ENCODE results near the gene PFAS.
A peak's percentile ranks its signal among the peaks of the same experiment; 100 is the strongest.
"Not testable (repeated sequence)": the region's sequence is repeated elsewhere in the genome, so short reads cannot be mapped to it uniquely, and the experiment has no call there.

PFAS gene, protein sequence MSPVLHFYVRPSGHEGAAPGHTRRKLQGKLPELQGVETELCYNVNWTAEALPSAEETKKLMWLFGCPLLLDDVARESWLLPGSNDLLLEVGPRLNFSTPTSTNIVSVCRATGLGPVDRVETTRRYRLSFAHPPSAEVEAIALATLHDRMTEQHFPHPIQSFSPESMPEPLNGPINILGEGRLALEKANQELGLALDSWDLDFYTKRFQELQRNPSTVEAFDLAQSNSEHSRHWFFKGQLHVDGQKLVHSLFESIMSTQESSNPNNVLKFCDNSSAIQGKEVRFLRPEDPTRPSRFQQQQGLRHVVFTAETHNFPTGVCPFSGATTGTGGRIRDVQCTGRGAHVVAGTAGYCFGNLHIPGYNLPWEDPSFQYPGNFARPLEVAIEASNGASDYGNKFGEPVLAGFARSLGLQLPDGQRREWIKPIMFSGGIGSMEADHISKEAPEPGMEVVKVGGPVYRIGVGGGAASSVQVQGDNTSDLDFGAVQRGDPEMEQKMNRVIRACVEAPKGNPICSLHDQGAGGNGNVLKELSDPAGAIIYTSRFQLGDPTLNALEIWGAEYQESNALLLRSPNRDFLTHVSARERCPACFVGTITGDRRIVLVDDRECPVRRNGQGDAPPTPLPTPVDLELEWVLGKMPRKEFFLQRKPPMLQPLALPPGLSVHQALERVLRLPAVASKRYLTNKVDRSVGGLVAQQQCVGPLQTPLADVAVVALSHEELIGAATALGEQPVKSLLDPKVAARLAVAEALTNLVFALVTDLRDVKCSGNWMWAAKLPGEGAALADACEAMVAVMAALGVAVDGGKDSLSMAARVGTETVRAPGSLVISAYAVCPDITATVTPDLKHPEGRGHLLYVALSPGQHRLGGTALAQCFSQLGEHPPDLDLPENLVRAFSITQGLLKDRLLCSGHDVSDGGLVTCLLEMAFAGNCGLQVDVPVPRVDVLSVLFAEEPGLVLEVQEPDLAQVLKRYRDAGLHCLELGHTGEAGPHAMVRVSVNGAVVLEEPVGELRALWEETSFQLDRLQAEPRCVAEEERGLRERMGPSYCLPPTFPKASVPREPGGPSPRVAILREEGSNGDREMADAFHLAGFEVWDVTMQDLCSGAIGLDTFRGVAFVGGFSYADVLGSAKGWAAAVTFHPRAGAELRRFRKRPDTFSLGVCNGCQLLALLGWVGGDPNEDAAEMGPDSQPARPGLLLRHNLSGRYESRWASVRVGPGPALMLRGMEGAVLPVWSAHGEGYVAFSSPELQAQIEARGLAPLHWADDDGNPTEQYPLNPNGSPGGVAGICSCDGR (N-terminal part only)

GRCh38 chr17:8248751-8249607 lies at the start of gene PFAS:
Gene PFAS, plus strand, starts transcription at chr17:8249289. Its CDS starts 4,649 bp downstream, at chr17:8253938.
- peak; percentile 81 for DNase-seq

DNA sequence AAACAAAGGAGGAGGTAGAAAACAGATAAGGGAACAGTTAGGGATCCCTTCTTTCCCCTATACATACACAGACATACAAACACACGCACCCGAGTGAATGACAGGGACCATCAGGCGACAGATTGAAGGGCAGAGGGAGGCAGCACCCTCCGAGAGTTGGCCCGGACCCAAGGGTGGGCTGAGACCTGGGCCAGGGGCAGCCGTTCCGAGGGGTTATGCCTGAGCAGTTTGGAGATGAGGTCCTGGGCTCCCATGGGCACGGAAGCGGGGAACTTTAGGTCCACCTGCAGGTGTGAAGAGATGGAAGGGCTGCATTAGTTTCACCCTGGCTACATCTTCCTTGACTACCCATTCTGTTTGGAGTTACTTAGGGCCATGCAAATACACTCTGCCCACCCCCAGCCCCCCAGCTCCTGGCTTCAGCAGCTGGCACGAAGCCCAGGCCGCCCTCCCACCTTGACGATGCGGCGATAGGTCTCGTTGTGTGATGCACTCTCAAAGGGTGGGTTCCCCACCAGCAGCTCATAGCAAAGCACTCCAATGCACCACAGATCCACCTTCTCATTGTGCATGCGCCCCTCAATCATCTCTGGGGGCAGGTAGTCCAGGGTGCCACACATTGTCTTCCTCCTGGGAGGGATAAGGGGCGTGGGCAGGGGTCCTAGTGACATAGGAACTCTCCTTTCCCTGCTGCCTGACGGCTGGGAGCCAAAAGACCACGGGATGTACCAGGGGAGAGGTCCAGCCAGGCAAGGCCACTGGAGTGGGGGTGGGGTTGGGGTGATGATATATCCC lies 44.1 kb upstream of the PFAS start:
- DNase-seq = no peak

GRCh38 chr17:8206536-8206935 lies 42.6 kb upstream of the PFAS start:
- DNase-seq = no peak

- DNase-seq = peak; percentile 92
These were observed 39.0 kb upstream of the PFAS start, which contains the start of gene AURKB for GRCh38 chr17:8209907-8210760. Gene AURKB, minus strand, starts transcription at chr17:8210575. Its CDS starts 351 bp downstream, at chr17:8210224.

- no peak for DNase-seq
These were observed 38.2 kb upstream of the PFAS start for GRCh38 chr17:8210761-8211458.

GRCh38 chr17:8212312-8213180 lies 36.5 kb upstream of the PFAS start:
- DNase-seq = no peak

GRCh38 chr17:8214000-8214399 lies 35.1 kb upstream of the PFAS start:
- not testable (repeated sequence) for DNase-seq

GRCh38 chr17:8220783-8221662 lies 28.1 kb upstream of the PFAS start:
- peak; percentile 64 for DNase-seq

GRCh38 chr17:8221663-8222379 lies 27.3 kb upstream of the PFAS start:
- peak; percentile 58 for DNase-seq

GRCh38 chr17:8222380-8222629 lies 26.8 kb upstream of the PFAS start:
- no peak for DNase-seq

- DNase-seq = peak; percentile 74
These were observed 26.3 kb upstream of the PFAS start for GRCh38 chr17:8222630-8223355.

DNA sequence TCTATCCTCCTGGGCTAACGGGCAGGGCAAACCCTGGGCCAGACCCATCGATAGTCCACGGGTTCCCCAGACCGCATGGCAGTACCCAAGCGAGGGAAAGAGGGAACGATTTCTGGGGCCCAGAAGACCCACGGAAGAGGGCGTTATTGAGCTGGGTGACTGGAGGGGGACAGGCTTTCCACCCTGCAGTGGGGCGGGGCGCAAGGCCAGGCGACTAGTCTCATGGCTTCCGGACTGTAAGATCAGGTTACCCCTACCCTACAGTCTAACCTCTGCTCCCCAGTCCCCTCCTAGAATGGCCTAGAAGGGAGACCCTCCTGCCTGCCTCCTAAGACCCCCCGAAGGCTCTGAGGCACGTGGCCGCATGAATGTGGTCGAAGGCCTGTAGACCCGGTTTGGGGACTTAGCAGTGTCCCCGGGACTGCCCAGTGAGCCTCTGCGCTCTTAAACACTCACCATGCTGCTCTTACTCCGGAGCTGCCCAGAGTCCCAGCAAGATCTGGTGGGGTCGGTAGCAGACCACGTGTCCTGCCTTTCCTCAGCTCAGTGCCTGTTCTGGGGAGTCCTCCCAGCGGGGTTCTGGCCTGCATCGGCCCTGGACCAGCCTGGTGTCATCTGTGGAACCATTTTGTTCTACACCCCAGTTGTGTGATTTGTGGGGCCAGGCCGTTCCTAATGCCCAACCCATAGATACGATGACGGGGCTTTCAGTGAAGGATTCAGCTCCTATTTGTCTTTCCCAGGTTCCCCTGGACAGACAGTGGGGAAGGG lies 25.5 kb upstream of the PFAS start:
- no peak for DNase-seq

GRCh38 chr17:8224891-8225812 lies 23.9 kb upstream of the PFAS start:
- DNase-seq = no peak
